Activated naive CD4-positive, alpha-beta T cell (primary cell): Measurements from ENCODE around the gene IRF4.
"Not testable (repeated sequence)": the region's sequence is repeated elsewhere in the genome, so short reads cannot be mapped to it uniquely, and the experiment has no call there.

Experiments used
- DNase-seq, 4 experiments: peaks; one replicate each; lab custom pipeline; 2025; lab: John Stamatoyannopoulos, UW

Gene IRF4

DNA sequence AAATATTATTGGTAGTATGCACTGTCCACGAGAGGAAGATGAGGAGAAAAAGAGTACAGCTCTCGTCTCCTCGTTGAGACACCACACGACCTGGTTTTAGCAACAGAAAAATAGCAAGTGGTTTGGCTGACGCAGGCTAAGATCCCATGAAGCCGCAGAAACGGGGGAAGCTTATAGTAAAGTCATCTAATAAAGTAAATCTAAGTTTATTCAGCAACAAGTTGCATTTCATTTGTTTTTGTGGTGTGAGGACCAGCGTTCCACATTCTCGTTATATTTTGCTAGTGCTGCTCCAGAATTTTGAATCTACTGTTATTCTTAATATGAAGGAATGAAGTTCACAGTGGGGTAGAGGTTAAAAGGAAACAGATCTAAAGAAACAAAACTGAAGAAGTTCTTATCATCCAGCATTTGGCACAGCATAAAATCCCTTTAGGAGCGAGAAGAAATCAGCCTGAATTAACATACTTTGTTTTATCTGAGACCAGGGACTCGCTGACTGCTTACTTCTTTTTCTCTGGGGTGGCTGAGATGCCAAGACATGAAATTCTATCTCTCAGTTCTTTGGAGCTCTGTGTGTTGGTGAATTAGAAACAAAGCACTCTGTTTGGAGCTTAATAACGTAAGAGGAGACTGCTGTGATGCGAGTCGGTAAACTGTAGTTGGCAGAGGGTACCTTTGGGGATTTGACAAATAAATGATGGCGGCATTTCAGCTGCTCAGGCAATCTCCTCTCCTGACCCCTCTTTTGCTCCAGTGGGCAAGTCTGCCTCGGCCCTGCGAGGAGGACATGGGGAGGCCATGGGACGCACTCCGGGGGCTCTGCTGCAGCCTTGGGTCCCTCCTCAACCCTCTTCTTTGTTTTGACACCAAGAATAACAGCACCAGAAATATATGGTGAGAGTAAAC, 24.9 kb upstream of the IRF4 start:
- DNase-seq: no peak

DNA sequence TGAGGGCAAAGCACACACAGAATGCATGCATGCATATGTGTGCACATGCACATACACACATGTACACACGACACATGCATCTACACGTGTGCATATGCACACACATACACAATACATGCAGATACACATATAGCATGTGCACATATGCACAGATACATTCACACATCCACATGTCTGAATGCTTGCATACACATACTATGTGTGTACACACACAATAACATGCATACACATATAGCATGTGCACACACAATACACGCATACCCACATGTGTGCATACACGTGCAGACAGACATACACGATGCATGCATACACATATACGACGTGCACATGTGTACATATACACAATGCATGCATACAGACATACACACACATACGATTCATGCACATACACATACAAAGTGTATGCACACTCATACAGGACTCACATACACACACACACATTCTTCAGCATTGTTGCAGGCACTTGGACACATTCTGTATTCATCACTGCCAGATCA, 24.2 kb upstream of the IRF4 start:
- DNase-seq: no peak

- DNase-seq: no peak
Observed at GRCh38 chr6:367891-368630, 23.5 kb upstream of the IRF4 start.

DNA sequence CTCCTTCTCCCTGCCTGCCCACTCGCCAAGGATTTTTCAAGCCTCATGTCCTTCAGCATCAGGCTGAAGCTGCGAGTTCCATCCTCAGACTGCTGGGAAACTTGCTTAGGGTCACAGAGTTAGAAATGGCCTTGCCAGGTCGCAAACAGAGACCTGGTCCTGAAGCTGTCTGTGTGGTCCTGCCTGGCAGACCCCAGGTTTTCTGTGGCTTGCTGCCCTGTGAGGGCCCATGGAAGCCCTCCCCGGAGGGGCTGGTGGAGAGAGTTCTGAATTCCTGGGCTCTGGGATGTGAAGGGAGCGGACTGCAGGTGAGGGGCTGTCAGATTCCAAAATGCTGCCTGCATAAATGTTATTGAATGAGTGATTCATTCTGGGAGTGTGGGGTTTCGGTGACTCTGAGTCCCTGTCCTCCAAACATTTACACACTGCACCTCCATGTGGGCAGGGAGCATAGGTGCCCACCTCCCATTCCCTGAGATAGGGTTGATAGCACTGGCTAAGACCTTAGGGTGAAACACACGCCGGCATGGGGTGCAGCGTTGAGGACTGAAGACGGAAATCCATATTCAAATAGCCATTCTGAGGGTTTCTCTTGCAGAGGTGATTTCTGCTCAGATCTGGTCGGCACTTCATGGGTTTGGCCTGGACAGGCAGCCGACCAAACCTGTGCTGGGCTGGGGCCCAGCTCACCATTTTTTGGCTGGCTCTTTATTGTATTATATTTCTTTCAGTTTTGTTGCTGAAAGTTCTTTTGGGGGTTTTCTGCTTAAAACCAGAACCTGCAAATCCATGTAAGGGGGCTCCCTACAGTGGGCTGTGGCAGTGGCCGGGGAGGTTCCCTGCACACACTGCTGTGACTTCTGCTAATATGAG, 21.8 kb upstream of the IRF4 start:
- DNase-seq: no peak

- no peak for DNase-seq
Observed at GRCh38 chr6:370555-370954, 21.0 kb upstream of the IRF4 start.

- not testable (repeated sequence) for DNase-seq
Observed at GRCh38 chr6:371851-372250, 19.7 kb upstream of the IRF4 start.

DNA sequence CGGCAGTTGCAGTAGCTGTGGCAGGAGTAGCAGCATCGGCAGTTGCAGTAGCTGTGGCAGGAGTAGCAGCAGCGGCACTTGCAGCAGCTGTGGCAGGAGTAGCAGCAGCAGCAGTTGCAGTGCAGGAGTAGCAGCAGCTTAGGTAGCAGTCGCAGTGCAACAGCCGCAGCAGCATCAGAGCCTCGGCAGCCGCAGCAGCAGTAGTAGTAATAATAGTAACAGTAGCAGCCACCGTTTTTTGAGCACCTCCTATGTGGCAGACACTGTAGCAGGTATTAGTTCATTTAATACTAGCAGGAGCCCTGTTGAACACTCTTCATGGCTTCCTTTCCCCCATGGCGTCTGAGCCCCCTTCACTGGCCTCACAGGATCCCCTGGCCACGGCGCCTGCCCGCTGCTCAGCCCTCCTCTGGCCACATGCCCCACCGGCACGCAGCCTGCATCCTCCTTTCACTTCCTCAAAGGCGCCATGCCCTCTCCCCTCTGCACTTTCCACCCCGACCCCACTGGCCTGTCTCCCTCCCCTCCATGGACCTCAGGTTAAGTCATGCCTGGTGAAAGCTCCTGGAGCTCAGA, 19.1 kb upstream of the IRF4 start:
- DNase-seq: no peak

GRCh38 chr6:373031-373430, 18.5 kb upstream of the IRF4 start:
- DNase-seq: no peak

- DNase-seq: no peak
Observed at GRCh38 chr6:373773-374724, 17.5 kb upstream of the IRF4 start.

DNA sequence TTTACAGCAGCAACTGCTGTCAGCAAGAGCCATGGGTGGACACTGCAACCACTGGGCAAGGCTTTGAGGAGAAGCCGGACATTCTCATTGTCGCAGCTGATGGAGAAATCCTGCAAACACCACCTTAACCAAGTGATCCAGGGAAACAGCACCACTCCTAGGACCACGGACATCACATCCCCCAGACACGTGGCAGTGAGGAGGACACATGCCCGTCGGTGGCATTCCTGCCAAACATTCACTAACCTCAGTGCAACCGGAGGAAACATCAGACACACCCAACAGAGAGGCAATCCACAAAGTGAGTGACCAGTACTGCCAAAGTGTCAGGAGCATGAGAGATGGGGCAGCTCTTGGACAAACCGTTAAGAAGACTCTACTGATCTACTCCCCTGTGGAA, 16.6 kb upstream of the IRF4 start:
- DNase-seq: no peak

- DNase-seq: no peak
Observed at GRCh38 chr6:376827-377640, 14.5 kb upstream of the IRF4 start.

DNA sequence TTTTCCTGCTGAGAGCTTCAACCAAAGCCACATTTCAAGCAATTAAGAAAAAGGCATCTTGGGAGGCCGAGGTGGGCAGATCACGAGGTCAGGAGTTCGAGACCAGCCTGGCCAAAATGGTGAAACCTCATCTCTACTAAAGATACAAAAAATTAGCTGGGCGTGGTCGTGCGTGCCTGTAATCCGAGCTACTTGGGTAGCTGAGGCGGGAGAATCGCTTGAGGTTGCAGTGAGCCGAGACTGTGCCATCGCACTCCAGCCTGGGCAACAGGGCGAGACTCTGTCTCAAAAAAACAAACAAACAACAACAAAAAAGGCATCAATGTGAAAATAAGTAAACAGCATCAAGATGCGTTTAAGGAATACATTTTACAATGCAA, 13.9 kb upstream of the IRF4 start:
- DNase-seq: not testable (repeated sequence)

- no peak for DNase-seq
Observed at GRCh38 chr6:378090-378957, 13.2 kb upstream of the IRF4 start.

- DNase-seq: no peak
Observed at GRCh38 chr6:378958-379409, 12.6 kb upstream of the IRF4 start.

DNA sequence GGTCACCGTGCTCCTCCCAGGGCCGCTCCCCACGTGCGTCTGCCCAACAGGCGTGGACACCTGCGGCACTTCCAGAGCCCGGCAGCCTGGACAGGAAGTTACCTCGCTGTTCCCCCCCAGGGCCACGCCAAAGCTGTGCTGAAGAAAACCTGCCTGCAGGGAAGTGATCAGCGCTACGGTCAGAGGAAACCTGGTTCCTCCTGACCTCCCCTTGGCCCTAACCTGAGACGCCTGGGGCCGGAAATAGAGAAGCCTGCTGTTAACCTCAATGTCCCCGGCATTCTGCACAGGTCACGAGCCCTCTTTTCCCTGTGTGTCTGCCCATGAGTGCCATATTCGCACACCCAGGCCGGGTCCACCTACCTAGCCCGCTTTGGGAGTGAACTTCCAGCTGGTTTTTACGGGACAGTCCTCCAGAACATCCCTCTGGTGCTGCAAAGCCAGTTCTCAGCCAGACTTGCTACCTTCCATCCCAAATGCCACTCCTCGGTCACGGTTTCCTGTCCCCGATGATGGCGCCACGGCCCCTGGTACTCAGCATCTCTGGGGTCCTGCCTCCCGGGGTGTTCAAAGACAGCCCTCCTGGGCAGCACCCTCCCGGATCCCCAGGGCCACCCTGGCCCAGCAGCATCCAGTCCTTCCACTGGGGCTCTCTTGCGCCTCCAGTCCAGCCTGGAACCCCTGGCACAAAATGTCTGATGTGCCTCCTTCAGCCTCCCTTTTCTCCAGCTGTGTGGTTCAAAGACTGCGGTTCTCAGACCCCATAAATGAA, 12.0 kb upstream of the IRF4 start:
- DNase-seq: no peak

DNA sequence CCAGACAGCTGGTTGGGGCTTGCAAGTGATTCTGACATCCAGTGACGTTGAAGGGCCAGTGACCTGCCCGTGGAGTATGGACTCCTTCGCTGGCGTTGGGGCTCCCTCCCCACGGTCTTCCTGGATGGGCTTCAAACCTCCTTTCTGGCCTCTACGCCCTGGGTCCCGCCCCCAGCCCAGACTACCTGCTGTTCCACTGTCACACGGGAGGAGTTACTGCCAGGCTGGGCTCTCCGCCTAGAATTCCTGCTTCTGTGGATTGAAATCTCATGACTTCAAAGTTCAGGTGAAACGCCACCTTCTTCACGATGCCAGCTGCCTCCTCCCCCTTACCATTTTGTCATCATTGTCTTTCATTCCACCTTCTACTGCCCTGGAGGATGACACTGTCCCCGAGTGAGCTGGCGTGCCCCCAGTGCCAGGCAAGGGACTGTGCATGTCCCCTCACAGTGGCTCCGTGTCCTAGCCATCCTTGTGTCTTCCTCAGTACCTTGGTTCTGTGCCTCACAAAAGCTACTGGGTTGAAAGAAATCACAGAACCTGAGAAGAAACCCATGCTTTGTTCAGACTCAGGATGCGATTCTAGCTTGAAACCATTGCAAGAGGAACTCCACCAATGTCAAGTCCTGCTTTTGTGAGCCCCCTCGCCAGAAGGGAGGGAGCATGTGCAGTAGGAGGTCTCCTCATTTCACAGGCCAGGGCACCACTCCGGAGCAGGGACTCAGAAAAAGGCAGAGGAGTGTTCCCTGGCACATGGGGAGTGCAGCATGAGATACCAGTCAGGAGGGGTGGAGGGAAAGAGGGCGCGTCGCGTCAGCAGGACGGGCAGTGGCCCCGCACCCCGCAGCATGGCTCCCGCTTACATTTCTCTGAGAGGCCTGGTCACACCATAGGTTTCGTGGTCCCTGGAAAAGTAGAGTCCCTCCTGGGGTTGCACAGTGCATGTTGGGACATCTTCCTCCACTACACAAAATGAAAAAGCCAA, 11.0 kb upstream of the IRF4 start:
- DNase-seq: no peak
